Cardiac fibroblast (primary cell): ENCODE data around the gene SDSL.

Source experiments
- DNase-seq, 2 donors: peaks; one replicate each; pipeline versions ENCODE4 v3.0.0 to v3.0.0-alpha.2; 2010; ENCODE audit warnings: low read depth in 2 of 2
- H3K4me3 ChIP-seq, 2 donors: replicated peaks in 1 of 2; 1 replicate in 1 of 2; 2 replicates in 1 of 2; pipeline ENCODE4 v1.5.1; 2011; ENCODE audit warnings: low read depth in 2 of 2, low read length in 2 of 2, mild to moderate bottlenecking in 2 of 2, moderate library complexity in 1 of 2
- TF ChIP-seq, protein P1 (sequence below): IDR thresholded peaks from one replicate; pipeline ENCODE4 v1.5.1; 2011; ENCODE audit warnings: low read depth, mild to moderate bottlenecking, low read length, inconsistent platforms

Gene SDSL

GRCh38 chr12:113470871-113471618 lies 48.9 kb downstream of the SDSL start:
- no peak for DNase-seq
- TF ChIP-seq, protein P1, sequence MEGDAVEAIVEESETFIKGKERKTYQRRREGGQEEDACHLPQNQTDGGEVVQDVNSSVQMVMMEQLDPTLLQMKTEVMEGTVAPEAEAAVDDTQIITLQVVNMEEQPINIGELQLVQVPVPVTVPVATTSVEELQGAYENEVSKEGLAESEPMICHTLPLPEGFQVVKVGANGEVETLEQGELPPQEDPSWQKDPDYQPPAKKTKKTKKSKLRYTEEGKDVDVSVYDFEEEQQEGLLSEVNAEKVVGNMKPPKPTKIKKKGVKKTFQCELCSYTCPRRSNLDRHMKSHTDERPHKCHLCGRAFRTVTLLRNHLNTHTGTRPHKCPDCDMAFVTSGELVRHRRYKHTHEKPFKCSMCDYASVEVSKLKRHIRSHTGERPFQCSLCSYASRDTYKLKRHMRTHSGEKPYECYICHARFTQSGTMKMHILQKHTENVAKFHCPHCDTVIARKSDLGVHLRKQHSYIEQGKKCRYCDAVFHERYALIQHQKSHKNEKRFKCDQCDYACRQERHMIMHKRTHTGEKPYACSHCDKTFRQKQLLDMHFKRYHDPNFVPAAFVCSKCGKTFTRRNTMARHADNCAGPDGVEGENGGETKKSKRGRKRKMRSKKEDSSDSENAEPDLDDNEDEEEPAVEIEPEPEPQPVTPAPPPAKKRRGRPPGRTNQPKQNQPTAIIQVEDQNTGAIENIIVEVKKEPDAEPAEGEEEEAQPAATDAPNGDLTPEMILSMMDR, result no peak
- H3K4me3 ChIP-seq, result no peak overlapping the region

- TF ChIP-seq, protein P1, result no peak
- DNase-seq, result no peak
- H3K4me3 ChIP-seq, result no peak within 1 kb of the TSS
Measured at GRCh38 chr12:113471619-113472171, 49.5 kb downstream of the SDSL start, which contains the start of gene LHX5. TSS of gene LHX5 (minus strand) at chr12:113471871. CDS start at chr12:113471498, 373 bp downstream.

DNA sequence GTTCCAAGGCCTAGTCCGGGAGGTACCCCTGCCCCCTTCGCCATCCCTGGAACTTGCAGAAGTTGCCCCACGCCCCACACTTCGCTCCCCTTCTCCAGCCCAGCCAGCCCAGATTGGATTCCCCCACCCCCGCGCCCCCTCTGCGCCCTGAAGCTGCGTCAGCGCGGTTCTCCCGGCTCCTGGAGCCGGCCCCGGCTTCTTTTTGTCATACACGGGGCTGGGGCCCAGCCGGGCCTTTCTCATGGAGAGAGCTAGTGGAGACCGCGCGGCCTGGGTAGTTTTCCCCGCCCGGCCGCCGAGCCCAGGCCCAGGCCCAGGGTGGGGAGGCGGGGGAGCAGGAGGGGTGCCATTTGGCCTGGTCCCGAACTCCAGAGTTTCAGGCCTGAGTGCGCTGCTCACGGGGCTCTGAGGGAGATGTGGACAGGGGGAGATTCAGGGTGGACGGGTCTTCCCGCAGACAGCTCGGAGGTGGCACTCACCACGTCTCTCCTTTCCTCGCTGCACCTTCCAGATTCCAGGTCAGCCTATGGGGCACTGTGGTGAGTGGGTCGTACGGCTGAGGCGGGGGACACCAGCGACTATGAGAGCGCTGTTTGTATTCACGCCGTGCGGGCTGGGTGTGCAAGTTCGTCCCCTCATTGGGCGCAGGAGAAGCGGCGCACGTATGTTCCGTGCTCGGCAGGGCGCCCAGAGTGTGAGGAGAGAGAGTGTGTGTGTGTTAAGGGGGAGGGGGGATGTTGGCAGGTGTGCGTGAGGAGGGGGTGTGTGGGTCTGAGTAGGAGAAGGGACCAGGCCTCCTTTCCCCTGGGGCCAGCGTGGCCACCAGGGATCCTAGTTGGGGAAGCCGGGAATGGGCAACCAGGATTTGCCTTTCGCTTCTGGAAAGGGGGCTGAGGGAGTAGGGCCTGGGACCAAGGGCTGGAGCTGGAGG lies 50.3 kb downstream of the SDSL start:
- H3K4me3 ChIP-seq, result no peak overlapping the region
- TF ChIP-seq, protein P1, result no peak
- DNase-seq, result no peak

- no peak for DNase-seq
- TF ChIP-seq, protein P1, result no peak
- no peak overlapping the region for H3K4me3 ChIP-seq
Measured at GRCh38 chr12:113473400-113473799, 51.2 kb downstream of the SDSL start.

- H3K4me3 ChIP-seq, result no peak overlapping the region
- TF ChIP-seq, protein P1, result no peak
- no peak for DNase-seq
Measured at GRCh38 chr12:113473942-113474341, 51.8 kb downstream of the SDSL start.

DNA sequence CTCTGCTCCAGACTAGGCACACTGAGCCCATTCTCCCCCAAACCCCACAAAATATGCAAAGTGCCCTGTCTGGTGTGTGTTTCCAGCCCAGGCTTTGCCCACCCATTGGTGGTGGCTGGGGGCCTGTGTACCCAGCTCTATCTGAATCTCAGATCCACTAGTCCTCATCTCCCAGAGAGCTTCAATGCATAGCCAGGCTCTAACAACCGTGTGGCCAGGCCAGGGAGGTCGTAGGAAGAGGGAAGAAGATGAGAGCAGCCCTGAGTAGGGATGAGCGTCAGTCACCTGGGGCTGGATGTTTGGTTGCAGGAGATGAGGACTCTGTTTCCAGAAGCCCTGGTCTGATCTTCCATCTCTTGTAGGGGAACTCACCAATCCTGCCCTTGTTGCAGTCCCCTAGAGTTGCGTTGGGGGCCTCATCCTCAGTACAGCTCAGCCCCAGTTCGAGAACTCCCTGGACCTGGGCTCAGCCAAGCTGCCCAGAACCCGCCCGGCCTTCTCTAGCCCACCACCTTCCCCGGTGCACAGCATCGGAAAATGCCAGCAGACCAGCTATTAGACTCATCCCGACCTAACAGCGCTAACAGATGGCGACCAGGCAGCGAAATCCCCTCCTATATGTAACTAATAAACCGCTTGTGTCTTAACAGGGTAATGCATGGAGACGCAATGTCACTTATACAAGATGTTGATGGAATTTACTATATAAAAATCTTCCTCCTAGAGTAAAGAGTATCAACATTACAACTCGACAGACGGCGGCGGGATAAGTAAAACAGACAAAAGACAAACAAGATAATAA lies 52.7 kb downstream of the SDSL start:
- H3K4me3 ChIP-seq, result no peak overlapping the region
- TF ChIP-seq, protein P1, result no peak
- no peak for DNase-seq
